GM21423 (cell line): ENCODE measurements around the gene PILRB.
"Not testable (repeated sequence)": the region's sequence is repeated elsewhere in the genome, so short reads cannot be mapped to it uniquely, and the experiment has no call there.

ENCODE experiments used
- ATAC-seq: cut with Tn5 transposase; IDR thresholded peaks from one replicate; pipeline ENCODE4 v1.9.1; 2021; ENCODE audit warnings: mild to moderate bottlenecking, moderate library complexity; ENCODE audit not compliant: unreplicated experiment

The PILRB gene

GRCh38 chr7:100353685-100354330, 4.1 kb upstream of the PILRB start:
- no peak for ATAC-seq

DNA sequence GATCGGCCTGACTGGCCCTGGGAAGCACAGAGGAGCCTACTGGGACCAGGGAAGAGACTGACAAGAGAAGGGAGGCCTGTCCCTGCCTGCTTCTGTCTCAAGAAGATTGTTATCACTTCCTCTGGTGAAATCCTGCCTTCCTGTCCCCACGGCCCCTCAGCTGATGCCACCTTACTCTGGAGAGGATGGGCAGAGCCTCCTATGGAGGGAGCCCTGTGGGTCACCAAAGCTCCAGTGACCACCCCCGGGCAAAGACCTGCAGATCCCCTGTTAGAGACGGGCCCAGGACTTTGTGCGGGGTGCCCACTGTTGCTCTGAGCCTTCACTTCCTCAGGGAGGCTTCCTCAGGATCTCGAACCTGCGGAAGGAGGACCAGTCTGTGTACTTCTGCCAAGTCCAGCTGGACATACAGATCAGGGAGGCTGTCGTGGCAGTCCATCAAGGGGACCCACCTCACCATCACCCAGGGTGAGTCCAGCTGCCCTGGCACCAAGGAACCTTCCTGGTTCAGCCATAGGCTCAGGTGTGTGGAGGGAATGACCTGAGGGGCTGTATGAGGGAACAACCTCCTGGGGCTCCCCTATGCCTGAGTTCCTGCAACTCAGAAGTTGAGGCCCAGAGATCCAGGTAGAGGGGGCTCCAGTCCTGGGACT, 1.4 kb upstream of the PILRB start:
- no peak for ATAC-seq

DNA sequence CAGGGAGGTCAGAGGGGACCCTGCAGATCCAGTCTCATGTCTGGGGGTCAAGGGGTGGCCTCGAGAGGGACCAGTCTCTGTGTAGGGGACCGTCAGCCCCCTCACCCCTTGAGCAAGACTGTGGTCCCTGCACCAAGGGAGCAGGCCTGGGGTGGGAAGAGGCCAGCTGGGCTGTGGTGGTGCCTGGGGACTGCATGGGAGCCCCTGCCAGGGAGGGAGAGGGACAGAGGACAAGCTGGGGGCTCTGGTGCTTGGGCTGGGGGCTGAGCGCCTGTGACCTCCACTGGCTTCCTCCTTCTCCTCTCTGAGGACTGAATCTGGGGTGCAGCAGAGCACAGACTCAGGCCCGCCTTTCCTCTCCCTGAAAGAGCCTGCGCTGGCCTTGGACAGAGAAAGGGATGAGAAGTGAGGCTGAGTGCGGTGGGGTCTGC, 771 bp upstream of the PILRB start:
- no peak for ATAC-seq

DNA sequence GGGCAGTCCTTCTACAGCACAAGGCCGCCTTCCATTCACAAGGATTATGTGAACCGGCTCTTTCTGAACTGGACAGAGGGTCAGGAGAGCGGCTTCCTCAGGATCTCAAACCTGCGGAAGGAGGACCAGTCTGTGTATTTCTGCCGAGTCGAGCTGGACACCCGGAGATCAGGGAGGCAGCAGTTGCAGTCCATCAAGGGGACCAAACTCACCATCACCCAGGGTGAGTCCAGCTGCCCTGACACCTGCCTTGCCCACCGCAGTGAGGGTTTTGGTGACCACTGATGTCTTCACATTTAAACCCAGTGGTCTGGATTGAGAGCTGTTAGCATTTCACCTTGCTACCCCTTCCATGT, 918 bp downstream of the PILRB start:
- no peak for ATAC-seq

- no peak for ATAC-seq
Measured at GRCh38 chr7:100360135-100360854, 2.4 kb downstream of the PILRB start.

DNA sequence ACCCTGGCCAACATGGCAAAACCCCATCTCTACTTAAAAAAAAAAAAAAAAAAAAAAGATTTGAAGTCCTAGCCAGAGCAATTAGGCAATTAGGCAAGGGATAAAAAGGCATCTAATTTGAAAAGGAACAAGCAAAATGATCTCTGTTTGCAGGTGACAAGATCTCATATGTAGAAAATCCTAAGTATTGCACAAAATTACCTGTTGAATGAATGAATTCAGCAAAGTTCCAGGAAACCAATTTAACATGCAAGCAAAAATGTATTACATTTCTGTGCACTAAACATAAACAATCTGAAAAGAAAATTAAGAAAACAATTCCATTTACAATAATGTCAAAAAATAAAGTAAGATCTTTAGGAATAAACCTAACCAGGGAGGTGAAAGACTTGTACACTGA, 5.2 kb downstream of the PILRB start:
- no peak for ATAC-seq

DNA sequence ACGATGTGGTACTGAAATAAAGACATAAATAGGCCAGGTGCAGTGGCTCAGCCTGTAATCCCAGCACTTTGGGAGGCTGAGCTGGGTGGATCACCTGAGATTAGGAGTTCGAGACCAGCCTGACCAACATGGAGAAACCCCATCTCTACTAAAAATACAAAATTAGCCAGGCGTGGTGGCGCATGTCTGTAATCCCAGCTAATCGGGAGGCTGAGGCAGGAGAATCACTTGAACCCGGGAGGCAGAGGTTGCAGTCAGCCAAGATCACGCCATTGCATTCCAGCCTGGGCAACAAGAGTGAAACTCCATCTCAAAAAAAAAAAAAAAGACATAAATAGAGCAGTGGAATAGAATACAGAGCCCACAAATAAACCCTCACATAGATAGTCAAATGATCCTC, 5.9 kb downstream of the PILRB start:
- ATAC-seq, result not testable (repeated sequence)

DNA sequence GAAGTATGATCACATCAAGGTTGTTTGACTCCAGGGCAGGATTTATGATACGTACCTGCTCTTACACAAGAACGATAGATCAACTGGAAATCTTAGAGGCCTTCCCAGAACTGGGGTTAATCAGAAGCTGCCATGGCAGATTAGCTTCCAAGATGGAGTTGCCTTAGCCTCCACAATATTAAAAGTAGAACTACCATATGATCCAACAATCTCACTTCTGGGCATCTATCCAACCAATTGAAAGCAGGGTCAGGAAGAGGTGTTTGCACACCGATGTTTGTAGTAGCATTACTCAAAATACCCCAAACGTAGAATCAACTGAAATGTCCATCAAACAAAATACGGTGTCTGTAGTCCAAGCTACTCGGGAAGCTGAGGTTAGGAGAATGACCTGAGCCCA, 6.6 kb downstream of the PILRB start:
- no peak for ATAC-seq

DNA sequence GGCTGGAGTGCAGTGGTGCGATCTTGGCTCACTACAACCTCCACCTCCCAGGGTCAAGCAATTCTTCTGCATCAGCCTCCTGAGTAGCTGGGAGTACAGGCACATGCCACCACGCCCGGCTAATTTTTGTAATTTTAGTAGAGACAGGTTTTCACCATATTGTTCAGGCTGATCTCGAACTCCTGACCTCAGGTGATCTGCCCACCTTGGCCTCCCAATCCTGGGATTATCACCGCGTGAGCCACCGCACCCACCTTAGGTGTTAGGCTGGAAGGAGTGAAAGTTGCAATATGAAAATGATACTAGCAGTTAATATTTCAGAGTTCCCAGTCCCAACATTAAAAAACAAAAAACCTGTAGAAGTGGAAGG, 8.1 kb downstream of the PILRB start:
- not testable (repeated sequence) for ATAC-seq

- ATAC-seq, result no peak
Measured at GRCh38 chr7:100366411-100367250, 8.7 kb downstream of the PILRB start.

- no peak for ATAC-seq
Measured at GRCh38 chr7:100367251-100367620, 9.3 kb downstream of the PILRB start.

DNA sequence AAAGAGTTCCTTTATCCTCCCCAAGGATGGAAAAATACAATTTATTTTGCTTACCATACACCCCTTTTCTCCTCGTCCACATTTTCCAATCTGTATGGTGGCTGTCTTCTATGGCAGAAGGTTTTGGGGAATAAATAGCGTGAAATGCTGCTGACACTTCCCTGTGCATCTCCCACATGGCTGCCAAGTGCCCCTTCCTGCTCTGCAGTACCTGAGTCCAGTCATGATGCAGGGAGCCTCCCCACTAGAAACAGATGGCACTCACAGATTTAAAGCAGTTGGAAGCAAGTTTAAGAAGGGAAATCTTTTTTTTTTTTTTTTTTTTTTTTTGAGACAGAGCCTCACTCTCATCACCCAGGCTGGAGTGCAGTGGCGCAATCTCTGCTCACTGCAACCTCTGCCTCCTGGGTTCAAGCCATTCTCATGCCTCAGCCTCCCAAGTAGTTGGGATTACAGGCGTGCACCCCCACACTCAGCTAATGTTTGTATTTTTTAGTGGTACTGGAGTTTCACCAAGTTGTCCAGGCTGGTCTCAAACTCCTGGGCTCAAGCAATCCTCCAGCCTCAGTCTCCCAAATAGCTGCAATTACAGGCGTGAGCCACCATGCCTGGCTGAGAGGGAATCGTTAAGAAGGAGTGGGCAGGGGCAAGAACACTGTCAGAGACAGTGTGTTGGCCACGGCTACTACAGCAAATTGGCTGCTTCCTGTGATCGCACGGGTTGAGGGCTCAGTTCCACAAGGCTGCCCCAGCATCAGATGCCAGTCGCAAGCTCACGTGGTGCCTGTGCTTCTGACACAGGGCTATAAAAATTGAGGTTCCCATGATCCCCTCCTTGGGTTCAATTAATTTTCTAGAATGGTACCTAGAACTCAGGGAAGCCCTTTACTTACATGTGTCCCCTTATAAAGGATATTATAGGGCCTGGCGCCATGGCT, 10.0 kb downstream of the PILRB start:
- no peak for ATAC-seq

- ATAC-seq, result peak; percentile 67
Measured at GRCh38 chr7:100369105-100369504, 11.2 kb downstream of the PILRB start.

DNA sequence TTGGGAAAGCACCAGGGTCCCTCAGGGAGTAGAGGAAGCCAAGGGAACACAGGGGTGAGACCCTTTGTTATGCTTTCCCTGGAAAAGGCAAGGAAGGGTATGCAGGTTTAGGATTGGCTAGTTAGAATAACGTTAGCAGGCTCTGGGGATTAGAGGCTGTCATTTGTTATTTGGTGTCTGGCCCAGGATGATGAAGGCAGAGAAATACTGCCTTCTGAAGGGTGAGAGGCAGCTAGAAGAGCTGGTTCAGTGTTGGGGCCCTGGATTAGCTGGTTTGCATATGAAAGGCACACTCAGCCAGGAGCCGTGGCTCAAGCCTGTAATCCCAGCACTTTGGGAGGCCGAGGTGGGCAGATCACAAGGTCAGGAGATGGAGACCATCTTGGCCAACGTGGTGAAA, 12.4 kb downstream of the PILRB start:
- no peak for ATAC-seq

DNA sequence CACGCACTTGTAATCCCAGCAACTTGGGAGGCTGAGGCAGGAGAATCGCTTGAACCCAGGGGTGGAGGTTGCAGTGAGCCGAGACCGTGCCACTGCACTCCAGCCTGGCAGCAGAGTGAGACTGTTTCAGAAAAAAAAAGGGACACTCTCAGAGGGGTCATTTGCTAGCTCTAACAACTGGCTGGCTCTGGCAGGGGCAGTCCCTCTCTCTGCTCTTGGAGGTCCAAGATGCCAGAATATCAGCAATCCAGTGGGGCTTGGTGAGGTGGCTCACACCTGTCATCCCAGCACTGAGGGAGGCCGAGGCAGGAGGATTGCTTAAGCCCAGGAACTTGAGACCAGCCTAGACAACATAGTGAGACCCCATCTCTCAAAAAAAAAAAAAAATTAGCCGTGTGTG, 12.8 kb downstream of the PILRB start:
- ATAC-seq, result no peak

GRCh38 chr7:100371561-100372171, 13.7 kb downstream of the PILRB start:
- no peak for ATAC-seq

DNA sequence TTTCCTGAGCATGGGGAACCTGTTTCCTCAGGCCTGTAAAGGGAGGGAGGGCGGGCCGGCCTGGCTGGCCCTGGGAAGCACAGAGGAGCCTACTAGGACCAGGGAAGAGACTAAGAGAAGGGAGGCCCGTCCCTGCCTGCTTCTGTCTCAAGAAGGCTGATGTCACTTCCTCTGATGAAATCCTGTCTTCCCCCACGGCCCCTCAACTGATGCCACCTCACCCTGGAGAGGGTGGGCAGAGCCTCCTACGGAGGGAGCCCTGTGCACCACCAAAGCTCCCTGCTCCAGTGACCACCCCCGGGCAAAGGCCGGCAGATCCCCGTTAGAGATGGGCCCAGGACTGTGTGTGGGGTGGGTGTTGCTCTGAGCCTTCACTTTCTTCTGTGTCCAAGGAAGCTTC, 14.3 kb downstream of the PILRB start:
- no peak for ATAC-seq

GRCh38 chr7:100372694-100373093, 14.8 kb downstream of the PILRB start:
- no peak for ATAC-seq

GRCh38 chr7:100373261-100373831, 15.4 kb downstream of the PILRB start, which contains the start of gene PILRA:
Gene PILRA (plus strand): TSS chr7:100373487. CDS start chr7:100373657, 170 bp downstream.
- ATAC-seq, result no peak
